Mucosa of descending colon (tissue), 3 donors: ENCODE measurements around the gene RABEPK. TPM values are rescaled to one million over a fixed set of nuclear protein-coding genes. Genes with fewer than 3 reads are reported as not detected.

ENCODE experiments used
- ATAC-seq: fragments of 200-7000 bp; cut with Tn5 transposase; one replicate; pipeline ENCODE4 v1.9.1; 2020; ENCODE audit warnings: mild to moderate bottlenecking, moderate library complexity
- DNase-seq, 3 donors: peaks; one replicate each; pipeline ENCODE4 v3.0.0-alpha.2; 2020
- H3K36me3 ChIP-seq: fragments of 200-600 bp; one replicate; pipeline ENCODE4 v1.8.0; 2021; ENCODE audit warnings: low read depth, mild to moderate bottlenecking
- H3K4me1 ChIP-seq: fragments of 200-600 bp; one replicate; pipeline ENCODE4 v1.8.0; 2021; ENCODE audit warnings: low read depth, mild to moderate bottlenecking
- H3K4me3 ChIP-seq: fragments of 200-600 bp; one replicate; pipeline ENCODE4 v1.8.0; 2021; ENCODE audit warnings: mild to moderate bottlenecking
- H3K9me3 ChIP-seq: fragments of 200-600 bp; one replicate; pipeline ENCODE4 v1.8.0; 2021; ENCODE audit warnings: mild to moderate bottlenecking
- CTCF ChIP-seq: fragments of 200-600 bp; IDR thresholded peaks from one replicate; pipeline ENCODE4 v1.8.0; 2022; ENCODE audit warnings: antibody characterized with exemption, mild to moderate bottlenecking
- intact Hi-C, 2 donors: fragments of 100-400 bp; cut with DNase I in 1 of 2; cut with micrococcal nuclease in 1 of 2; formaldehyde crosslinking; loops; one replicate each; pipeline versions ENCODE4 v1.11.0 to v1.11.1; 2022; cut with DNase I, micrococcal nuclease
- total RNA-seq, 3 donors: library from RNA; stranded (reverse); fragmentation: NEBNext Ultra II Directional in 2 of 3; extraction: Animal tissue kit (Norgen Biotek cat#: 25700) in 2 of 3; gene quantifications; one replicate each; pipeline versions ENCODE4 v1.2.1 to v1.2.4, GENCODE V29; 2021 to 2023
- donor health status: DM: no; HTN: no; CAD: no; lungs with moderate emphysema.
- donor health status: DM: no; HTN: no; CAD: no.
- donor health status: DM: no; HTN: yes; CAD: no.

Gene RABEPK
- total RNA-seq, 3 donors from 2014 or later = 11.6 to 12.9 (median 12.1) TPM

GRCh38 chr9:125238127-125238914 is 38.0 kb downstream of the RABEPK start:
- no peak for TF ChIP-seq CTCF
- intact Hi-C loops = no loop called here
- DNase-seq (no peak), ATAC-seq (no peak)
- Histone ChIP-seq H3K9me3 (no peaks in the 10 kb centered on the region), H3K4me3 (no peak overlapping the region), H3K4me1 (peaks cover 32% of the 10 kb centered on the region), H3K36me3 (peaks cover 12% of the 10 kb centered on the region)

- DNase-seq (no peak), ATAC-seq (no peak)
- Histone ChIP-seq H3K4me3 (no peak overlapping the region), H3K4me1 (peaks cover 35% of the 10 kb centered on the region), H3K9me3 (no peaks in the 10 kb centered on the region), H3K36me3 (peaks cover 12% of the 10 kb centered on the region)
- intact Hi-C loops = no loop called here
- no peak for TF ChIP-seq CTCF
Observed at GRCh38 chr9:125238915-125239446, 38.6 kb downstream of the RABEPK start.

GRCh38 chr9:125239631-125240597 is 39.6 kb downstream of the RABEPK start:
- H3K9me3 ChIP-seq = no peaks in the 10 kb centered on the region
- no peak for ATAC-seq
- no peak for TF ChIP-seq CTCF
- peak overlapping the region; percentile 85 for H3K4me3 ChIP-seq
- no peak for DNase-seq
- H3K4me1 ChIP-seq = peaks cover 35% of the 10 kb centered on the region
- peaks cover 12% of the 10 kb centered on the region for H3K36me3 ChIP-seq
- intact Hi-C loops = no loop called here

- H3K4me1 ChIP-seq = peaks cover 35% of the 10 kb centered on the region
- ATAC-seq = peak; percentile 27
Observed at GRCh38 chr9:125240649-125240999, 40.3 kb downstream of the RABEPK start.

More at GRCh38 chr9:125240649-125240999, 40.3 kb downstream of the RABEPK start:
- peaks cover 12% of the 10 kb centered on the region for H3K36me3 ChIP-seq
- H3K4me3 ChIP-seq = peak overlapping the region; percentile 85
- intact Hi-C loops = no loop called here
- no peak for DNase-seq
- H3K9me3 ChIP-seq = no peaks in the 10 kb centered on the region
- no peak for TF ChIP-seq CTCF
